Superior temporal gyrus (tissue), 1 donor: ENCODE results near the gene BABAM2.

Experiments used
- DNase-seq: peaks from one replicate; pipeline ENCODE4 v3.0.0-alpha.2; 2016; ENCODE audit errors: extremely low spot score

The BABAM2 gene

DNA sequence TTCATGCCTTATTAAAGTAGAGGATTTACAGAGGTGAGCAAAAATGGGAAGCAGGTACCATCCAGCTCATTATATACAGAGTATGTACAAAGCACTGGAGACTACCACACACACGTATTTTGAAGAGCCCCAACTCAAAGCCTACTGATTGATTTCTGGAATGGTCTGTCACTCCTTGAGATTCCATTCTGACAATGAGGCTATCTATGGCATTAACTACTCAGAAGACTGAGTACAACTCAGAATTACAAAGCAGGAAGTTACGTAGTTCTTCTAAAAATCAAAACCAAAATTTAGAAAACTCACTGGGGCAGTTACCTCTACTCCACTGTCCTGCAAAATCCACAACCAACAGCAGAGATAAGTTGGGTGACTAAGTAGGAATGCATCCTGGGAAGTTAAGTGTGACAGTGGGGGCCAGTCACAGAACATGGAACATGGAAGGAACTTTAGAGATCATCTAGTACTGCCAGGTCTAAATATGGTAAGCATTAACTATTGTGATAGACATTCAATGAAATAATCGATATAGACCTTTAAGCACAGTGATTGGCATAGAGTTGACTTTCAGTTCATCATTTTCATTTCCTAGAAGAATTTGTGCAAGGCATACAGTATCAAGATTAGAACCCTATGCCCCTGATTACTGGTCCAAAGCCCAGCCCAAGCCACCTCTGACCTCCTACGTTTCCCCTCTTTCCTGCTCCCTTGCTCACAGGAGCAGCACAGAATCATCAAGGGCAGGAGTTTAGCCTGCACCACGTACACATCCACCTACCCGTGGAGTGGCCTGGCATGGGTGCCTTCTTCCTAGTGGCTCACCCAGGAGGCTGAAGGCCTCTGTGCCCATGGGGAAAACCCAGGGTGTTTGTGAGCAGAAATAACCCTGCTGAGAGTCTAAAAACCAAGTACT is 422.0 kb downstream of the BABAM2 start:
- no peak for DNase-seq

DNA sequence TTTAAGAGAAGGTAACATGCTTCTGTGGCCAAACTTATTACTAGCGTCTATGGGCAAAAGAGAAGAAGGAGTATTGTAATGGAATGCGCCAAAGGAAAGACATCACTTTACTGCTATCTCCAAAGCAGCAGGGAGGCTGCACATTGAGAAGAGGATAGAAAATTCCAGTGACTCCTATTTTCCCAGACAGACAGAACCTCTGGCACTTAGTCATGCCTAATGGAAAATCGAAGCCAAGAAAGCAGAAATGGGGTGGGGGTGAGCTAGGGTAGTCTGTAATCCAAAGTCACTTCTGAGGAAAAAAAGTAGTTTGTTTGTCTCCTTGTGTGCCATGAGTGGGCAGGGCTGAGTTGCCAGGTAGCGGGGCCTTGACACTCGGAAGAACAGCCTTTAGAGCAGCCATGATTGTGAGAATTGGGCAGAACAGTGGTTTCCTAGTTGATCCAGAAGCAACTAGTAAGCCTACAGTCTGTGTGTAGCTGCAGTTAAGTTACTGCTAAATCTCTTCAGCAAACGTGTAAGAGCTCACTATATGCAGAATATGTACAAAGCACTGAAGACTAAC is 422.8 kb downstream of the BABAM2 start:
- DNase-seq = no peak

DNA sequence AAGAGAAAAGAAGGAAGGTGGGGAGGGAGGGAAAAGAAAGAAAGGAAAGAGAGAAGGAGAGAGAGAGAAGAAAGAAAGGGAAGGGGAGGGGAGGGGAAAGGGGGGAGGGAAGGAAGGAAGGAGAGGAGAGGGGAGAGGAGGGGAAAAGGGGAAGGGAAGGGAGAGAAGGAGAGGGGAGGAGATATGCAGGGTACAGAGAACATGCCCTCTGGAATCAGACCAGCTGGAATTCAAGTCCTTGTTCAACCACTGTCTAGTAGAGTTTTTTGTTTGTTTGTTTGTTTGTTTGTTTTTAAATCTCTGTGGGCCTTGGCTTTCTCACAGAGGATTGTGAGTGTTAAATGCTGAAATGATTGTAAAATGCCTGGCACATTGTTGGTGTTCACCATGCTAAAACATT is 424.4 kb downstream of the BABAM2 start:
- no peak for DNase-seq

DNA sequence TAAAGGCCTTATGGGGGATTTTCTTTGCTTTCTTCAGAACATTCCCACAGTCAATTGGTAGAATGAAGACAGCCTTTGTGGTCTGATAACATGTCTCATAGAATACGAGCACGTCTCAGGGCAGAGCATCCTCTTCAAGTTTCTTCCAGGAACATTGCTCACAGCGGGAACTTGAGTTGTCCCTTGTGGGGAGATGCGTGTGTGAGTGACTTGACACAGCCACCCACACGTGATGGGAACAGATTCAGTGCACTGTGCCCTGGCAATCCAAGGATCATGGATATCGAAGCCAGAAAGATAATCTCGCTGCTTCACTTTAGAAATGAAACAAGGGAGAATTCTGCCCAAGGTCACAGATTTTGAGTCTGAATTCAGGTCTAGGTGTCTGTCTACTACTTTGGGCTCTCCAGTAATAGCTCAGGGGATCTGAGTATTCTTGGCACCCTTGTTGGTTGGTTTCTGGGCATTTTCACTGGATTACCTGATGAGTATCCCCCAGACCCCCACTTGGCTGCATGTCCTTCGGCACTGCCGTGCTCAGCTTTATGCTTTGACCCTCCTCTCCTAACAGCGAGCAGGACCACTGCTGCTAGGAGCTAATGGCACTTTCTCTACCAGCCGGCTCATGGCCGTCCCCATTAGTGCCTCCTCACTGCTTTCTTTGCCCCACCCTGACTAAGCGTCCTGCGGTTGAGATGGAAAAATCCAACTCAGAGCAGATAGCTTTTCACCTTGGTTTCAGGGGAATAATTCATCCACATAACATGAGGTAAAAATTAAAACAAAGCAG is 426.2 kb downstream of the BABAM2 start:
- no peak for DNase-seq

DNA sequence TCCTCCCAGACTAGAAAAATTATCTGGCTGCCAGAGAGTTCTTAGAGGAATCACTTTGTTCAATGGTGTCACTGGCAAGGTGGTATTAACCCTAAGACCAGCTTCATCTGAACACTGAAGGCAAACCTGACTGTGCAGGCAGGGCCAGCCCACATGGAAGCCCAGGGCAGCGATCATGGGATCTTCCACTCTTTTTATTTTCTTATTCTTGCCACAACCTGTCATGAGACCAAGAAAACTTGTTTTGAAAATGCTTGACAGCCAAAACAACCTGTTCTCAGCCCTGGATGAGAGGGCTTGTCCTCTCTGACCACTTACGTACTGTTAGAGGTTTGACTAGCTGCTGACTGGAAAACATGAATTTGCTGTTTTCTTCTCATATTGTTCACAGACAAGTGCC is 426.9 kb downstream of the BABAM2 start:
- no peak for DNase-seq

DNA sequence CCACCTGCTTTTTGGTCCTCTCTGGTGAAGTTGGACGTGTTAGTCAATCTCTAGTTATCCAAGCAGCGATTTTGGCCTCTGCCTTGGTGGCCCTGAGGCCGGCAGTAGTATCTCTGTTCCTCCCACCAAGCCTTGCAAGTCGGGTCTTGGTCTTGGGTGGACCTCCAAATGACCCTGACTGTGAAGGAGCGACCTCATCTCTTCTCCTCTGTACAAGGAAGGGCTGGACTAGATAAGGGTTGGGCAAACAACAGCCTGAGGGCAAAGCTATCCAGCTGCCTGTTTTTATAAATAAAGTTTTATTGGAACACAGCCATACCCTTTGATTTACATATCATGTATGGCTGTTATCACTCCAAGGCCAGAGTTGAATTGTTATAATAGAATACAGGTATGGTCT is 427.5 kb downstream of the BABAM2 start:
- no peak for DNase-seq

DNA sequence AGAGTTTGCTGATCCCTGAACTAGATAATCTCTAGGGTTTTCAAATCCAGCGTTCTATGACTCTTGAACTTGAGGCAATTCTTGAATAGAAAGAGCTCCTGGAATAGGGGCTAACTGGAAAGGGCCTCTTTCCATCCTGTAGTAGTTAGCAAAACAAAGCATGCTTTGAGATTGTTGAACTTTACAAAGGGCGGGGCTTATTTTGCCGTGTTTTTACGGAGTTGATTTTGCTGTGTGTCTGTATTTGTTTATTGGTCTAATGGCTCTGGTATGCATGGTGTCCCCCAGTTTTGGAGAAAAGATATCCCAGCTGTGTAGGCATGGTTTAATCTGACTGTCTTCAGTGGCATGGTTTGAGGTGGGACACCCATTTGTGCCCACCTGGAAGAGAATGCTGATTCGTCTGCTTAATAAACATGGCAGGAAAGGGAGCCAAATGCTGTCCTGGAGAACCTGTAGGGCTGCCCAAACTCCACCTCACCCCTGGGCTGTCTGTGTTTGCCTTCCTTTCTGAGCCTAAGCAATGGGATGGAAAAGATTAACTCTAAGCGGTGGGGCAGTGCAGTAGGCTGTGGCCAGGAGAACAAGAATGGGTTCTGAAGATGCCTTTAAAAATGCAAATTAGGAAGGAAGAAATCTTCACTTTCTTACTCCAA is 428.1 kb downstream of the BABAM2 start:
- no peak for DNase-seq

DNA sequence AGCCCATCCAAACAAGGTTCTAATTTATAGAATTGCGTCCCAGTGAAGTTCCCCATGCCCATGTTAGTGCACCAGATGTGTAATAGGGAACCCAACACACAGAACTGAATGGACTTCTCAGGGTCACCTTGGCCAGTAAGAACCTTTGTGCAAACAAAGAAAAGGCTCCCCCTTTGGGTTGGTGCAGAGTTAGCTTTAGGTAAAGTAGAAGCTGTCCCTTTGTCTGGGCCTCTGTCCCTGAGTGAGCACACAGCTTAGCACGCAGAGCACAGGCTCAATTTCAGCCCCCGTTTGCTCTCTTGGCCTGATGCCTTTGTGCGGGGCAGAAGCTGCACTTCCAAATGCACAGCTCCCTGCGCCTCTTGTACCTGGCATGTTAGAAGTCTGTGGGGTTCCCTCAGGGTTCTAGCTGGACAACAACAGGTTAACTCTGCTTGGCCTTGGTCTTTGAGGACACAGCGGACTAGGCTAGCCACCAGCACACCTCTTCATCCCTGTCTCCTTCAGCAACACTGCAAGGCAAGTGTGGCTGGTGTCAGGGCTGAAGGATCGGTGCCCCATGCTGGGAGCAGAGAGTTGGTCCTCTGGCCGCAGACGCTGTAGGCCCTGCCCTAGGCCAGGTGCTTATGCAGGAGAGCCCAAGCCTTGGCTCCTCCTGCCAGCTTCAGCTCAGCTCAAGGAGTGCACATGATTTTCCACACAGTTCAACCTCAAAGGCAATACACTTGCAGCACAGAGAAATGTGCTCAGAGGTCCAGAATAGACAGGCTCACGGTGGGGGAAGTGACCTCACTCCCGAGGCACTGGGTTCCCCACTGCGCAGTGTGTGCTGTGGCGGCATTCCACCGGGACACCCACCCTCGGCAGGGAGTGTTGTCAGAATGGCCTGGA is 428.8 kb downstream of the BABAM2 start:
- no peak for DNase-seq

DNA sequence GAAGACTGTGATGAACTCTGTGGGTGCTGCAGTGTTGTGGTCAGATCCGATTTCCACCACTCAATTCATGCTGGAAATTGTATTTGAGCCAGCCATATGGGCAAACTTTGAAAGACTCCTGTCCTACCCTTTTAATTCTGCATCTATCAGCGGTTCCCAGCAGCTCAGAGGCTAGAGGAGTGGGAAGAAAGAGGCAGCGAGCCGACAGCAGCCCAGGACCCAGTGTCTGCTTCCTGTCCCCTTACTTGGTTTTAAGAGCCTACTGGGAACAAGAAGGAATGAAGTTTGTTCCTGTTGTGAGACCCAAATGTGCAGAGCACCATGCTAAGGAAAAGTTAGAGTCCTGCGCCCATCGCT is 429.5 kb downstream of the BABAM2 start:
- no peak for DNase-seq

DNA sequence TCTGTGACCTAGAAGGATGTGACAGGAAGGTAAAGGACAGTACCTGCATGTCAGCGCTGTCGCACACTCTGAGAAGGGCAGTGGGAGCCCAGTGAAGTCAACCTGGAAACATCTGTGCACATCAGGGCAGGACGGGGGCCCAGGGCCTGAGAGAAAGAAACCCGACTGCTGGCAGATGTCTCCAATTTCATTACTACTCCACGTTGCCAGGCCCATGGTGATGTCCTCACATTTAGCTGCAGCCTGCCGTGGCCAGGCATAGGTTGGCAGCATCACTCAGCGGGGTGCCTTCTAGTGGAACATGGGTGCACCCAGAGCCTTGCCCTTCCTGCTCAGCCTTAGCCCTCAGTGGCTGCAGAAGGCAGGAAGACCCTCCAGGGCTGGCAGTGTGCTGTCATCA is 429.8 kb downstream of the BABAM2 start:
- DNase-seq = no peak

DNA sequence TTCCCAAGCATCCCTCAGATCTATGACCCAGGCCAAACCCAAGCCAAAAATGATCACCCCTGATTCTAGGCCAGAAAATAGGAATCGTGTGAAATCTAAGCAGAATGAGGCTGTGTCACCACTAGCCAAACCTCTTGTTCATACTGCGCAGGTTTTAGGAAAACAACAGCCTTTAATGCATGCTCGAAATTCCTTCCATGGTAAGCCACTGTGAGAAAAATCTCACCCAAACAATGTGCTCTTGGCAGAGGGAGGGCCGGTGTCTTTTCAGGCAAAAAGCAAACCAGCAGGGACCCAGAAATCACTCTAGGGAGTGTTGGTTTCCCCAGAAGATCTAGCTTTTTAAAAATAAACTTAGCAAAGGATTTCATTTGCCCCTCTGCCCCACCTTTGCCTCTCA is 430.9 kb downstream of the BABAM2 start:
- no peak for DNase-seq

DNA sequence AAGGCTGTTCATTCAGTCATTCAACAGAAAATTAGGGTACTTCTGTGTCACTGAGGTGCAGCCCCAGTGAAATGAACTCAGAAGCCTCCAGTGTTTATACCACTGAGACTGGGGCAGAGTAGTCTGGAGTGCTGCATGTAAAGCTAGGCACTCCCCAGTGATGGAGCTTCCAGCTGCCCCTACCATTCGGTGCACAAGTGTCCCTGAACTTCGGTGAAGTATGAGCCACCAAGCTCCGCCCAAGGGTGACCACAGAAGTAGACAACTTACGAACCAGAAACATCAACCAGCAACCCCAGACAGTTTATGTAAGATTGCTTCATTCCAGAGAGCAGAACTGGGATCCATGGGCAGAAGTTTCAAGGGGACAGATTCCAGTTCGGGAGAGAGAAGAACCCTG is 431.5 kb downstream of the BABAM2 start:
- DNase-seq = no peak

DNA sequence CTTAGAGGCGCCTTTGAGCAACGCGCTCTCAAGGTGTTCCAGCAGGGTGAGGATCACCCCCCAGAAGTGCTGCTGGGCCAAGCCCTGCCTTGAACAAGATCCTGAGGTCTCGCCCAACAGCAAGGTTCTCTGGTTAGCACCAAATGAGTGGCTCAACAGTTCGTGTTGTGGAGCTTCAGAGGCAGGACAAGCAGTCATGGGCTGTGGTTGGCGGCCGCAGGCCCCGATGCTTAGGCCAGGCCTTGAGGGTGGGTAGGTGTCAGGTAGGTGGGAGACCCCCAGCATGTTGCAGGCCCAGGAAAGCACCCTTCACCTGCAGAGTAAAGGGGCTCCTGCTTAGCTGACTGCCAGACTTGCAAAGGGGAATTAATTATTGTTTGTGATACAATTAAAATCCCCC is 431.9 kb downstream of the BABAM2 start:
- no peak for DNase-seq

DNA sequence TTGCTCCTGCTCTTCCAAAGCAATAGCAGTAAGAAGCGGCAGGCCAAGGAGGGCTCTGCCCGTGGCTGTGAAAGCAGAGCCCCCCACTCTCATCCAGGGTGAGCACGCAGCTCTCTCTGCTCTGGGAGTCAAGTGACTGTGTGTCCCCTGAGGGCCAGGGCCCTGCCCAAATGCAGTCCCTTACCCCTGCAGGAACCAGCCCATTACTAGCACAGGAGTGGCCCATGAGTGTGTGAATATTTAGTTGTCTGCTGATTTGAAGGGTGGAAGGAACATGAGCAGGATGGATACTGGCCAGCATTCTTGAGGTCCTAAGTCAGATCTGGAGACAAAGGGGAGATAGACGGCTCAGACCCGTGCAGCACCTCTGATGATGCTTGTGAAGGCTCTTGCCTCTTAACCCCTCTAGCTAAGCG is 432.5 kb downstream of the BABAM2 start:
- no peak for DNase-seq

DNA sequence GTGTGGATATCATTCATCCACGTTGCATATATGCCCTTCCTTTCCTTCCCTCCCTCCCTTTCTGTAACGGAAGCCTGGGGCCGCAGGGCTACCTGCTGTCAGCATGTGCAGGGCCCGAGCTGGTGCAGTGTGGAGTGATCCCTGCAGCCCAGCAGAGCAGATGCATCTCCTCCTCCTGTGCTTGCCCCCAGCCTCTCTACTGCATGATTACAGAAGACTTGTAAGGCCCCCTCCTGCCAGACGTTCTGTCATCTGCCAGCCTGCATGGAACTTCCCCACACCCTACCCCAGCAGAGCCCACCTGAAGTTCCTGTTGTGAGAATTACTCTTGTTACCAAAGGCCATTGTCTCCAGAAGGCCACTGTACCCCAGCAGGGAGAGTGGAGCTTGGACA is 434.6 kb downstream of the BABAM2 start:
- no peak for DNase-seq

DNA sequence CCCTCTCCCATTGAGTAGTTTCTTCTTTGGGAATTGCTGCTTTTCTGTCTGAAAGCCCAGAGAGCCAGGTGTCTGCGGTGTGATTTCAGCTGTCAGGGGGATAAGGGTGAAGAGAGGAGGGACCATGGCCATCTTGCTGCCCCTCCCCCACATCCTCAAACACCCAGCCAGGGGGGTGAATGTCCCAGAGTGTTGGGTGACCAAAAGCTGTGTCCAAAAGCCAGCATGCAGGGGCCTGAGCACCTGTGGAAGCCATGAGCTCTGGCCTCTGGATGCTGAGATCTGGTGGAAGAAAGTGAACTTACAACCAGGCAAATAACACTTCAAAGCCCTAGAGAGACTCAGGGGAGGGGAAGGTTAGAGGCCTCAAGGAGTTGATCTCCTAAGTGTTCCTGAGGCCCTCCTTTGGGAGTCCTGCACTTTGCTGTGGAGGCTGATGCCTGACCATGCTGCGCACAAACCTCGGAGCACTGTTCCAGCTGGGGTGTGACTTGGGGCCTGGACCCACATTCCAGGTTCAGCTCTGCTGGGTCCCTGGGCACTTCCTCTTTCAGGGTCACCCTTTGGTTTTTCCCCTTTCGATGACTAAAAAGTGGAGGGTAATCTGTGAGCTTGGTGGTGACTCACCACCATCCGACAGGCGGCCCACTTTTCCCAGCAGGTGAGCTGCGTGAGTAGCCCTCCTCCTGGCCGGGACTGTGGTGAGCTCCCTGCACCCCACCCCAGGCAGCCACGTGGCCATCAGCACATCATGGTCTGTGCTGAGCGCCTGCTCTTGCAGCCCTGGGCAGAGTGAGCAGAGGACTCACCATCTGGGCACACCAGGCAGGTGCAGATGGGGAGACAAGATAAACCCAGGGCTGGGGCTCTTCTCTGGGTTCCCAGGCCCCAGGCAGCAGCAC is 435.3 kb downstream of the BABAM2 start:
- DNase-seq = no peak

DNA sequence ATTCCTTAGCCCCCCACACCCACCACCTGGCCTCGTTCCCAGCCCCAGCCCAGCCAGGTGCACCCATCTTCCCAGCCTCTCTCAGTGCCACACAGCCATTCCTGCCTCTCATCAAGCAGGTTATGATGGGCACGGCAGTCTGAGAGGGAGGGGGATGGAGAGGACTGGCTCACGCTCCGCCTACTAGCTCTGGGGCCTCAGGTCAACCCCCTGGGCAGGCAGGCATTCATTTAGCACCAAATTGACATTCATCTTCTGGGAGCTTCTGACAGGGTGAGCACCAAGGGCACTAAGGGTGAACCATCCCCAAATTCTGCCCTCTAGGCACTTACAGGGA is 435.9 kb downstream of the BABAM2 start:
- no peak for DNase-seq

DNA sequence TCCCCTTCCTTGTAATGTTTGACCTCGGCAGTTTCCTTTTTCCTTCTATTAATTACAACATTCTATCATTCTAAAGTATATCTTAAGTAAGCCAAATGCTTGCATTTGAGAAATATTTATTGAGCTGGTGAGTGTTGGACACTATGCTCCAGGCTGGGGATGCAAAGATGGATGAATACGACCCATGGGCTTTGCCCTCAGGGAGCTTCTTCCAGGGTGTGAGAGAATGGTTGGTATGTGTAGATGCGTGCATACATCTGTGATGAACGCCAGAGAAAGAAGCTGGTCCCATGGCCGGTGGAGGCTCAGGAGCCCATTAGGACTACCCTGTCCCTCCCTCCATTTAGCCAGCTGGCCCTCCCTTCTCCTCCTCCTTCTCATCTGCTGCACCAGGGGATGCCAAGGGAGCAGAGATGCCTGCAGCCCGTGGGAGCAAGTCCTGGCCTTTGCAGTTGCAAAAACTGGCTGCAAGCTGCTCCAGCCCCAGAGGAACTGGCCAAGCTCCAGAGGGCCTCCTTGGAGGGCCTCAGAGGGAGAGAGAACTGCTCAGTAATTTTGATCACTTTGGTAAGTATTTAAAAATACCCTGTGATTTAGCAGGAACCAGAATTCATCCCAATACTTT is 436.5 kb downstream of the BABAM2 start:
- no peak for DNase-seq

DNA sequence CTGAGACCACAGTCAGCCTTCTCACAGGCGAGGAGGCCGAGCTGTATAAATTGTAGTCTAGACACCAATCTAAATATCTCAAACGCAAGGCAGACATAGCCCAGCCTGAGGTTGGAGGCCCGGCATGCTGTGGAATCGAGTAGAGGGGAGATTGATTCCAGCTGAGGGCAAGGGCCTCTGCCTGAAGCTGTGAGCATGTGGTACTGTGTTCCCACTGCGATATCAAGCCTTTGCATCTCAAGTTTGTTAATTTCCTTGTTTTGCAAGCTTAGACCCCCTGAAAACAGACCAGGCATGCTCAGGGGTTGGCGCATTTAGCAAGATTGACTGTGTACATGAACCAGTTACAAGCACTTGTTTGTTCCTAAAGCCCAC is 437.0 kb downstream of the BABAM2 start:
- no peak for DNase-seq
